GM12878 (cell line): ENCODE measurements around the gene MT1B. TPM values are rescaled to one million over a fixed set of nuclear protein-coding genes. Genes with fewer than 3 reads are reported as not detected.

ENCODE experiments used
- ATAC-seq: fragments of 200-7000 bp; cut with Tn5 transposase; 3 replicates; pipeline ENCODE4 v1.9.1; 2020; ENCODE audit warnings: mild to moderate bottlenecking, moderate library complexity
- BruUV-seq: library from RNA; stranded (reverse); fragments of 400-500 nt; replicated peaks from 2 replicates; lab custom pipeline; 2021; lab: Mats Ljungman, UMichigan
- CTCF ChIA-PET: fragments of 300-600 bp; sonication (Branson Sonifier 250); formaldehyde crosslinking; extraction: SDS; loops from one replicate; lab custom pipeline; 2021; ENCODE audit warnings: inconsistent platforms; lab: Yijun Ruan, JAX
- POLR2A ChIA-PET: fragments of 350-600 bp; formaldehyde crosslinking; extraction: SDS; loops from one replicate; lab custom pipeline; 2021; ENCODE audit warnings: inconsistent platforms; lab: Charles Lee
- RAD21 ChIA-PET: fragments of 300-600 bp; sonication (Branson Sonifier 250); formaldehyde crosslinking; loops from one replicate; lab custom pipeline; 2023; ENCODE audit warnings: antibody characterized with exemption; ENCODE audit not compliant: unreplicated experiment; lab: Charles Lee
- SMC1A ChIA-PET: fragments of 300-600 bp; sonication (Branson Sonifier 250); formaldehyde crosslinking; loops from one replicate; lab custom pipeline; 2023; ENCODE audit not compliant: unreplicated experiment, uncharacterized antibody; lab: Charles Lee
- DNase-seq: peaks from one replicate; pipeline ENCODE4 v3.0.0-alpha.2; 2011; ENCODE audit warnings: low read depth, low spot score
- FAIRE-seq: peaks from 3 replicates; lab custom pipeline; 2011; peaks lifted over from hg19 to GRCh38; lab: Jason Lieb, UNC
- H2AFZ ChIP-seq: 2 replicates; pipeline ENCODE4 v1.6.0; 2011; ENCODE audit warnings: low read depth, low read length, control low read depth; ENCODE audit not compliant: control insufficient read depth
- H3K27ac ChIP-seq: 2 replicates; pipeline ENCODE4 v1.5.1; 2011; ENCODE audit warnings: control low read depth; ENCODE audit not compliant: control insufficient read depth, insufficient read depth
- H3K27me3 ChIP-seq, 2 experiments: replicated peaks in 1 of 2; 2 replicates each; pipeline versions ENCODE4 v1.6.0 to v1.6.1; 2011; ENCODE audit warnings: low read length in 1 of 2; ENCODE audit not compliant: control insufficient read depth in 2 of 2, insufficient read depth in 2 of 2
- H3K36me3 ChIP-seq, 2 experiments: 2 replicates each; pipeline ENCODE4 v1.5.1; 2011; ENCODE audit warnings: low read length in 1 of 2; ENCODE audit not compliant: control insufficient read depth in 2 of 2, insufficient read depth in 2 of 2
- H3K4me1 ChIP-seq: 2 replicates; pipeline ENCODE4 v1.6.1; 2011; ENCODE audit warnings: mild to moderate bottlenecking, low read length, moderate library complexity, mixed read lengths; ENCODE audit not compliant: control insufficient read depth, insufficient read depth
- H3K4me2 ChIP-seq: 2 replicates; pipeline ENCODE4 v1.6.0; 2011; ENCODE audit warnings: control low read depth; ENCODE audit not compliant: control insufficient read depth, insufficient read depth
- H3K4me3 ChIP-seq: fragments of 200-600 bp; sonication (generic); 2 replicates; pipeline ENCODE4 v1.5.1; 2016
- H3K79me2 ChIP-seq: 2 replicates; pipeline ENCODE4 v1.6.0; 2011; ENCODE audit warnings: low read length; ENCODE audit not compliant: control insufficient read depth, insufficient read depth
- H3K9ac ChIP-seq: 2 replicates; pipeline ENCODE4 v1.8.0; 2011; ENCODE audit warnings: low read length, control low read depth, mixed read lengths; ENCODE audit not compliant: control insufficient read depth, insufficient read depth
- H3K9me3 ChIP-seq: replicated peaks from 3 replicates; pipeline ENCODE4 v1.5.1; 2011; ENCODE audit warnings: mild to moderate bottlenecking, low read length; ENCODE audit not compliant: control insufficient read depth, insufficient read depth
- H4K20me1 ChIP-seq: 2 replicates; pipeline ENCODE4 v1.6.0; 2011; ENCODE audit not compliant: control insufficient read depth, insufficient read depth
- BCLAF1 ChIP-seq: fragments of 450-650 bp; IDR thresholded peaks from 2 replicates; pipeline ENCODE4 v1.6.1; 2017; ENCODE audit warnings: antibody characterized with exemption, mild to moderate bottlenecking, moderate library complexity
- CHD1 ChIP-seq: IDR thresholded peaks from 2 replicates; pipeline ENCODE4 v1.6.1; 2012; ENCODE audit warnings: low read depth, low read length, improper control_type of control experiment
- FOS ChIP-seq: IDR thresholded peaks from 3 replicates; pipeline ENCODE4 v1.6.1; 2011; ENCODE audit warnings: borderline replicate concordance; ENCODE audit not compliant: insufficient read length; ENCODE audit errors: extremely low read depth
- MAX ChIP-seq: IDR thresholded peaks from 2 replicates; pipeline ENCODE4 v1.6.1; 2012; ENCODE audit warnings: low read depth, low read length, improper control_type of control experiment
- MXI1 ChIP-seq: fragments of 150-350 bp; IDR thresholded peaks from 2 replicates; pipeline ENCODE4 v1.6.1; 2011; ENCODE audit warnings: low read depth, mild to moderate bottlenecking, inconsistent platforms, low read length, improper control_type of control experiment
- MYC ChIP-seq: IDR thresholded peaks from 2 replicates; pipeline ENCODE4 v1.6.1; 2011; ENCODE audit warnings: mild to moderate bottlenecking, low read length, moderate library complexity, inconsistent platforms; ENCODE audit not compliant: insufficient read depth, insufficient replicate concordance, insufficient read length, severe bottlenecking
- TCF7 ChIP-seq: IDR thresholded peaks from 2 replicates; pipeline ENCODE4 v1.6.1; 2014; ENCODE audit warnings: antibody characterized with exemption, borderline replicate concordance
- ZBED1 ChIP-seq: IDR thresholded peaks from 2 replicates; pipeline ENCODE4 v1.6.1; 2016; ENCODE audit warnings: borderline replicate concordance
- WGBS: methylation state at CpG from one replicate; pipeline ENCODE4 v1.1.6; 2016; ENCODE audit warnings: low lambda C conversion rate; ENCODE audit not compliant: insufficient replicate concordance, insufficient coverage; ENCODE audit errors: missing lambda C conversion rate; 5-methylcytosine and 5-hydroxymethylcytosine counted together
- in situ Hi-C: fragments of 300-500 bp; cut with MboI; formaldehyde crosslinking; loops from 9 replicates; pipeline ENCODE4 v1.14.3; 2018; ENCODE audit warnings: mixed read lengths
- intact Hi-C: fragments of 100-400 bp; cut with micrococcal nuclease; formaldehyde crosslinking; loops from one replicate; pipeline ENCODE4 v1.14.2; 2022; ENCODE audit not compliant: unreplicated experiment
- polyA plus RNA-seq, 11 experiments: library from polyadenylated mRNA; depleted of rRNA in 4 of 11; unstranded in 6 of 11; stranded (reverse) in 5 of 11; fragments of >200 nt; fragmentation: Nextera tagmentation in 4 of 11; fragmentation: Illumina TruSeq in 1 of 11; extraction: Ambion mirVana in 4 of 11; extraction: Trizol in 1 of 11; gene quantifications; 1 replicate in 1 of 11; 2 replicates in 10 of 11; pipeline versions ENCODE4 v1.2.1 to v1.2.3, GENCODE V29; 2011 to 2016; ENCODE audit warnings: inconsistent platforms in 2 of 11, missing spikeins in 2 of 11, low read depth in 1 of 11
- total RNA-seq, 4 experiments: library from RNA; depleted of rRNA in 3 of 4; stranded (reverse); fragments of >200 nt in 3 of 4; fragmentation: Illumina TruSeq in 1 of 4; extraction: Trizol in 1 of 4; gene quantifications; 2 replicates each; pipeline versions ENCODE4 v1.2.1 to v1.2.3, GENCODE V29; 2013 to 2021
- TF ChIP-seq, protein P1 (sequence below): fragments of 450-650 bp; IDR thresholded peaks from 2 replicates; pipeline ENCODE4 v1.6.1; 2018; ENCODE audit warnings: borderline replicate concordance, mild to moderate bottlenecking; ENCODE audit not compliant: partially characterized antibody
- TF ChIP-seq, protein P2 (sequence below): IDR thresholded peaks from 2 replicates; pipeline ENCODE4 v1.6.1; 2011; ENCODE audit warnings: borderline replicate concordance, low read depth, mild to moderate bottlenecking, moderate library complexity, low read length; ENCODE audit not compliant: insufficient read depth, poor library complexity, severe bottlenecking
- TF ChIP-seq, protein P3 (sequence below): fragments of 450-650 bp; IDR thresholded peaks from 2 replicates; pipeline ENCODE4 v1.6.1; 2017; ENCODE audit warnings: borderline replicate concordance
- TF ChIP-seq, protein P4 (sequence below): fragments of 450-650 bp; IDR thresholded peaks from 2 replicates; pipeline ENCODE4 v1.6.1; 2014; ENCODE audit warnings: mild to moderate bottlenecking

Gene MT1B
- total and polyA plus RNA-seq, 10 of the 15 experiments (the other 5 are each of a cell fraction or from before 2014, with no cell fraction given), result not detected

- intact Hi-C loops, result no loop called here
- no peak for DNase-seq
- Histone ChIP-seq H3K9ac (no peak overlapping the region), H3K27me3 (peaks cover 10 to 25% of the 10 kb centered on the region in 2 experiments), H2AFZ (no peak overlapping the region), H3K36me3 (no peaks in the 10 kb centered on the region), H3K4me1 (no peaks in the 10 kb centered on the region), H3K9me3 (no peaks in the 10 kb centered on the region), H3K4me2 (no peak overlapping the region), H4K20me1 (no peaks in the 10 kb centered on the region), H3K79me2 (no peaks in the 10 kb centered on the region), H3K4me3 (no peak overlapping the region), H3K27ac (no peak overlapping the region)
- no peak for FAIRE-seq
- ChIA-PET CTCF (interaction anchor here (1.6 kb wide), 1 partner anchor 54 kb away, joined by 4 read pairs; no protein-coding TSS in a partner anchor), POLR2A (no interaction called here), SMC1A (no interaction called here), RAD21 (interaction anchor here (1.0 kb wide), 1 partner anchor 54 kb away, joined by 4 read pairs; no protein-coding TSS in a partner anchor)
- in situ Hi-C loops, result no loop called here
- no TSS peak for BruUV-seq
- 37% methylated on average over 33 of the region's 33 CpGs for WGBS
- no peak for ATAC-seq
- TF ChIP-seq MAX (no peak), BCLAF1 (no peak), MXI1 (no peak), MYC (no peak), CHD1 (no peak), ZBED1 (no peak), FOS (no peak), TCF7 (no peak)
- TF ChIP-seq, protein P1, sequence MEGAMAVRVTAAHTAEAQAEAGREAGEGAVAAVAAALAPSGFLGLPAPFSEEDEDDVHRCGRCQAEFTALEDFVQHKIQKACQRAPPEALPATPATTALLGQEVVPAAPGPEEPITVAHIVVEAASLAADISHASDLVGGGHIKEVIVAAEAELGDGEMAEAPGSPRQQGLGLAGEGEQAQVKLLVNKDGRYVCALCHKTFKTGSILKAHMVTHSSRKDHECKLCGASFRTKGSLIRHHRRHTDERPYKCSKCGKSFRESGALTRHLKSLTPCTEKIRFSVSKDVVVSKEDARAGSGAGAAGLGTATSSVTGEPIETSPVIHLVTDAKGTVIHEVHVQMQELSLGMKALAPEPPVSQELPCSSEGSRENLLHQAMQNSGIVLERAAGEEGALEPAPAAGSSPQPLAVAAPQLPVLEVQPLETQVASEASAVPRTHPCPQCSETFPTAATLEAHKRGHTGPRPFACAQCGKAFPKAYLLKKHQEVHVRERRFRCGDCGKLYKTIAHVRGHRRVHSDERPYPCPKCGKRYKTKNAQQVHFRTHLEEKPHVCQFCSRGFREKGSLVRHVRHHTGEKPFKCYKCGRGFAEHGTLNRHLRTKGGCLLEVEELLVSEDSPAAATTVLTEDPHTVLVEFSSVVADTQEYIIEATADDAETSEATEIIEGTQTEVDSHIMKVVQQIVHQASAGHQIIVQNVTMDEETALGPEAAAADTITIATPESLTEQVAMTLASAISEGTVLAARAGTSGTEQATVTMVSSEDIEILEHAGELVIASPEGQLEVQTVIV, result no peak
- TF ChIP-seq, protein P2, sequence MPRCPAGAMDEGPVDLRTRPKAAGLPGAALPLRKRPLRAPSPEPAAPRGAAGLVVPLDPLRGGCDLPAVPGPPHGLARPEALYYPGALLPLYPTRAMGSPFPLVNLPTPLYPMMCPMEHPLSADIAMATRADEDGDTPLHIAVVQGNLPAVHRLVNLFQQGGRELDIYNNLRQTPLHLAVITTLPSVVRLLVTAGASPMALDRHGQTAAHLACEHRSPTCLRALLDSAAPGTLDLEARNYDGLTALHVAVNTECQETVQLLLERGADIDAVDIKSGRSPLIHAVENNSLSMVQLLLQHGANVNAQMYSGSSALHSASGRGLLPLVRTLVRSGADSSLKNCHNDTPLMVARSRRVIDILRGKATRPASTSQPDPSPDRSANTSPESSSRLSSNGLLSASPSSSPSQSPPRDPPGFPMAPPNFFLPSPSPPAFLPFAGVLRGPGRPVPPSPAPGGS, result no peak
- TF ChIP-seq, protein P3, sequence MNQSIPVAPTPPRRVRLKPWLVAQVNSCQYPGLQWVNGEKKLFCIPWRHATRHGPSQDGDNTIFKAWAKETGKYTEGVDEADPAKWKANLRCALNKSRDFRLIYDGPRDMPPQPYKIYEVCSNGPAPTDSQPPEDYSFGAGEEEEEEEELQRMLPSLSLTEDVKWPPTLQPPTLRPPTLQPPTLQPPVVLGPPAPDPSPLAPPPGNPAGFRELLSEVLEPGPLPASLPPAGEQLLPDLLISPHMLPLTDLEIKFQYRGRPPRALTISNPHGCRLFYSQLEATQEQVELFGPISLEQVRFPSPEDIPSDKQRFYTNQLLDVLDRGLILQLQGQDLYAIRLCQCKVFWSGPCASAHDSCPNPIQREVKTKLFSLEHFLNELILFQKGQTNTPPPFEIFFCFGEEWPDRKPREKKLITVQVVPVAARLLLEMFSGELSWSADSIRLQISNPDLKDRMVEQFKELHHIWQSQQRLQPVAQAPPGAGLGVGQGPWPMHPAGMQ, result no peak
- TF ChIP-seq, protein P4, sequence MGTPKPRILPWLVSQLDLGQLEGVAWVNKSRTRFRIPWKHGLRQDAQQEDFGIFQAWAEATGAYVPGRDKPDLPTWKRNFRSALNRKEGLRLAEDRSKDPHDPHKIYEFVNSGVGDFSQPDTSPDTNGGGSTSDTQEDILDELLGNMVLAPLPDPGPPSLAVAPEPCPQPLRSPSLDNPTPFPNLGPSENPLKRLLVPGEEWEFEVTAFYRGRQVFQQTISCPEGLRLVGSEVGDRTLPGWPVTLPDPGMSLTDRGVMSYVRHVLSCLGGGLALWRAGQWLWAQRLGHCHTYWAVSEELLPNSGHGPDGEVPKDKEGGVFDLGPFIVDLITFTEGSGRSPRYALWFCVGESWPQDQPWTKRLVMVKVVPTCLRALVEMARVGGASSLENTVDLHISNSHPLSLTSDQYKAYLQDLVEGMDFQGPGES, result no peak
Measured at GRCh38 chr16:56647641-56648431, 3.9 kb upstream of the MT1B start.
